ENCODE results near the gene METRNL.

Gene METRNL

DNA sequence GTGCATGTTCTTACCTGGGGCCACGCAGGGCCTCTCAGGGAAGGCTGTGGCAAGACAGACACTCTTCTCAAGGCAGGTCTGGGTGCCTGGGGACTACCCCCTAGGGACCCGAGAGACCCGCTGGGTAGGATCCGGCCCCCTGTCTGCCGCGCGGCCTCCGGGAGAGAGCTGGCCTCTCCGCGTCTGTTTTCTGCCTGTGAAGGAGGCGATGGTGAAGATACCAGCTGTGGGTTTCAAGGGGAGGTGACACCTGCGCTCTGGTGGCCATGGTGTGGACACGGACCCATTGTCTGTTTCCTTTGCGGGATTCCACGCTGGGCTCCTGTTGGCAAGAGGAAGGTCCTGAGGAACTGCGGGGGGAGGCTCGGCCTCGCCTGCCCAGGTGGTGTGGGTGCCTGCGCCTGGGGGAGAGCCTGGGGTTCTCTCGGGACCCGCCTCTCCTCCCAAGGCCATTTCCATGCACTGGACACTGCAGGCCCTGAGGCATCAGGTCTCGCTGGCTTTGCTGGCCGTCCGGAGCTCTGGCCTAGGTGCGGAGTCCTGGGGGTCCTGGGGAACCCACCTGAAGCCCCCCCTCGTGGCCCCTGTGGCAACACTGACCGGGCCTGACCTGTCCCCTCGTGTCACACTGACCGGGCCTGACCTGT lies 12.2 kb upstream of the METRNL start:
- no peak for DNase-seq (ENCODE audit: low read depth)

DNA sequence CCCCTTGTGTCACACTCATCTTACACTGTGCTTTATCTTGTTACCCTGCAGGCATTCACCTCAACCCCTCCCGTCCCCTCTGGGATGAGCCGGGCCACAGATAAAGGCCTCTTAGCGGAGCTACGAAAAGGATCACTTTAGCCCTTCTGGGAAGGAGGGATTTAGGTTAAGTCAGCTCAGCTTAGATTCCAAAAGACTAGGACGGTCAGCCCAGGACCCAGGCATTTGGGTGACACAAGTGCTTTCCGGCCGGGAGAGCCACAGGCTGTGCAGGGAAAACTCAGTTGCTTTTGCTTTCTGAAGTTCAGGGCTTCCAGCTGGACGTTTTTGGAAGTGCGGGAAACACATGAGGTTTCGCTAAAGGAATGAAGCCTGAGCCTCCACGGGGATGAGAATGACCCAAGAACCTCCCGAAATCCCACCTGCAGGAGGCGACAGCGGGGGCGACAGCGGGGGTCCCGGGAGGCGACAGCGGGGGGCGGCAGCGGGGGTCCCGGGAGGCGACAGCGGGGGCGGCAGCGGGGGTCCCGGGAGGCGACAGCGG lies 11.6 kb upstream of the METRNL start:
- no peak for DNase-seq (ENCODE audit: low read depth)

DNA sequence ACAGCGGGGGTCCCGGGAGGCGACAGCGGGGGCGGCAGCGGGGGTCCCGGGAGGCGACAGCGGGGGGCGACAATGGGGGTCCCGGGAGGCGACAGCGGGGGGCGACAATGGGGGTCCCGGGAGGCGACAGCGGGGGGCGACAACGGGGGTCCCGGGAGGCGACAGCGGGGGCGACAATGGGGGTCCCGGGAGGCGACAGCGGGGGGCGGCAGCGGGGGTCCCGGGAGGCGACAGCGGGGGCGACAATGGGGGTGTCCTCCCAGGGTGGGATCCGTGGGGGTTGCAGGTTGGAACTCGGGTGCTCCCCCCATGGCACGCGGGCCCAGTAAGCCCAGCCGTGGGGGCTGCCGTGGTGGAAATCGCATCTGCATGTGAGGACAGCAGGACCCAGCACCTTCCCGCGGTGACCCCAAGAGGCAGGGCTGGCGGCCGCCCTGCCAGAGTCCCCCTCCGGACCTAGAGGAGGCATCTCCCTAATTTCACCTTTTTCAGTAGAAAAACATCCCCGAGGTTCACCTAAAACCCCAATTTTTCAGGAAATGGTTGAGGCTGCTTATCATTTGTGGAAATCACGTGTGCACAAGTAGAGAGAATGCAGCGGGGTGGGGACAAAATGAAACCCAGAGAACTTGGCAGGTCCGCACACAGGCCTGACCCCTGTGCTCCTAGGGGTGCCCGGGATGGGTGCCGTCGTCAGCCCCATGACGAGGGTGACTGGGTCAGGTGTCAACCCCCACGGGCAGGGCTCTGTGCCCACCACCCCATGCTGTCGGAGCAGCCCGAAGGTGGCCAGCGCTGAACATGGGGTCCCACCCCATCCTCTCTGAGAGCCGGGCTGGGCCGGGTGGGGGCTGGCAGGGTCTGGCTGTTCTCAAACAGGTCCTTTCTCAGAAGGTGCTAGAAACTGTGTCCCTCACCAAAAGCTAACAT lies 10.5 kb upstream of the METRNL start:
- no peak for DNase-seq (ENCODE audit: low read depth)

DNA sequence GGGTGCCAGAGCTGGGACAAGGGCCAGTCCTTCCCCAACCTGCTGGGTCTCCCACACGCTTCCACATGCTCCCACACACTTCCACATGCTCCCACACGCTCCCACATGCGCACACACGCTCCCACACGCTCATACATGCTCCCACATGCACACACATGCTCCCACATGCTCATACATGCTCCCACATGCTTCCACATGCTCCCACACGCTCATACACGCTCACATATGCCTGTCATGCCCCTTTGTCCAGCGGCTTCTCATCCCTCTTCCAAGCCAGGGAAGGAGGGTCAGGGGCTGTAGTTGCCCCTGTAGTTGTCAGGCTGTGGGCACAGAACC lies 9.9 kb upstream of the METRNL start:
- no peak for DNase-seq (ENCODE audit: low read depth)

DNA sequence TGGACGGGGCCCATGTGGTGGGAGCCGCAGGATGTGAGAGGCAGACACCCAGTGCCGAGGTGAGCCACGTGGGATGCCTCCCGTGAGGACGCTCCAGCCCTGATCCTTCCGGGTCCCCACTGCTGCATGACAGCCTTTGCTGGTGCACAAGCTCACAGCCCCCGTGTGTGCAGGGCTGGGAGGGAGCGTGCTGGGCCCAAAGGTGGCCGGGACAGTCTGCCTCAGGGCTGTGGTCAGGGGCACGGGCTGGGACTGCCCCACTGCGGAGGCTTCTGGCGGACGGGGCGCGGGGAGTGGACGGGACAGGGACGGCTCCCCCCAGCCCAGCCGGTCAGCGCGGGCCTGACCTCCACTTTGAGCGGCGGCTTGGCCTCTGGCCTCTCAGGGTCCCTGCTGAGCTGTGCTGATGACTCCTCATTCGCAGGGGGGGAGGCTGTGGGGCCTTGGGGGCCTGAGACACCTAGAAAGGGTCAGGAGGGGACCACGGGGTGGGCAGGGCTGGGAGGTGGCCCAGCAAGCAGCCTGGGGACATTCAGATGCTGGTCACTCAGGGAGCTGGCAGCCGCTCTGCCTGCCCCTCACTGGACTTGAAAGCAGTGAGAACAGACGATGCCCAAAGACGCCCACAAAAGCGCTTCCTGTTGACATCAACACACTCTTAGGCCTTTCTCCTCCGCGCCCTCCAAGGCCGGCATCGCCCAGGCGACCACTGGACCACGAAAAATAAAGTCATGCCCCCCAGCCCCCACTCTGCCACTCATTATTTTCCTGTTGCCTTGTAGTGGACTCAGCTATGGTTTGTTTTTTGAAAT lies 9.3 kb upstream of the METRNL start:
- DNase-seq (ENCODE audit: low read depth) = no peak

DNA sequence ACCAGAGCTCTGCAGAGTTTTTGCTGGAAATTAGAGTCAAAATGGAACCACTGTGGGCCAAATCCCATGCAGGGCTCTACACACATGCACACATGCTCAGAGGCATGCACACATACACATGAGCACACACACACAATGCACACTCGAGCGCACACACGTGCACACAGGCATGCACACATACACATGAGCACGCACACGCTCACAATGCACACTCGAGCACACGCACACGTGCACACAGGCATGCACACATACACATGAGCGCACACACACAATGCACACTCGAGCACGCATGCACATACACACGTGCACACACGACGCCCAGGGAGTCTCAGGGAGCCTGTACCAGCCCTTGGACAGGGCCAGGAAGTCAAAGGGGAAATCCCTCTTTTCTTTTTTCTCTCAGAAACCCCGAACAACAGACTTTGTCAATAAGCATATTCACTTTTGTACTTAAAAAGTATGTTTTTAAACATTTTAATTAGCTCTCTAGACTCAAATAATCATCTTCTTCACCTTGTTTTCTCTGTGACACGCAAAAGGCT lies 8.5 kb upstream of the METRNL start:
- DNase-seq (ENCODE audit: low read depth) = no peak

DNA sequence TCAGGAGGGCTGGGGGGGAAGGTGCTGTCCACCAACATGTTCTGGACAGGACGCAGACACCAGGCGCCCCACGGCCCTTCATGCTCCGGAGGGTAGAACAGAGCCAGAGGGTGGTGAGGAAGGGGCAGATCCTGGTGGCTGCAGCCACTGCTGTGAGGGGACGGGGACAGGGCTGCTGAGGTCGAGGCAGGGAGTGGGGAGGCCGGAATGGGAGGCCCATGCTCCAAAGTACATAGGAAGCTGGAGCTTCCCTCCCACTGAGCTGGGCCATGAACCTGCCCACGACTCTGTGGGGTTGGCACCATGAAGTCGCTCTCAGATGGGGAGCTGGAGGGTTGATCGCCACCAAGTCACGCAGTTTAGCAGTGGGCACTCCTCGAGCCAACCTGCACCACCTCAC lies 8.0 kb upstream of the METRNL start:
- DNase-seq (ENCODE audit: low read depth) = no peak

DNA sequence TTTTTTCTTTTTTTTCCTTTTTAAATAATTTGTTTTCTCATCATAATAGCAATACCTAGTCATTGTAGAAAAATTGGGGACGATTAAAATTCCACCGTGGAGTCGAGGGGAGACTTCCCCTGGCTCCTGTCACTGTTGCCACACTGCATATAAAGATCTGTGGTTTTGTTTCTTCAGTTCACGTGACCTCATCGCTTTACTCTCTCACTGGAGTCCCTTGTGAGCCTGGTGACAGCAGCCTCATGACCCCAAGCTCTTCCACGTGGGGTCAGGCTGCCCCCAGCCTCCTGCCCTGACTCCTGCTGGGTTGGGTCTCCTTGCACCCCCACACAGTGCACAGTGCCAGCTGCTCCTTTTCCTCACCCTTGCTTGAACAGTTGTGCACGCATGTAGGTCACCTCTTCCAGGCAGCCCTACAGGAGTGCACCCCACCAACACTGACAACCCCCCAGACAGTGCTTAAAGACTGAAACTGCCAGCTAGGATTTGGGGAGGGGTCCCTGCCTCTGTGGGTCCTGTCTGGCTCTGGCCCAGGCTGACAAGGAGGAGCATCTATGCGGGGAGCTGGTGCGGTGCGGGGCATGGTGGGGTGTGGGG lies 7.3 kb upstream of the METRNL start:
- DNase-seq (ENCODE audit: low read depth) = no peak

DNA sequence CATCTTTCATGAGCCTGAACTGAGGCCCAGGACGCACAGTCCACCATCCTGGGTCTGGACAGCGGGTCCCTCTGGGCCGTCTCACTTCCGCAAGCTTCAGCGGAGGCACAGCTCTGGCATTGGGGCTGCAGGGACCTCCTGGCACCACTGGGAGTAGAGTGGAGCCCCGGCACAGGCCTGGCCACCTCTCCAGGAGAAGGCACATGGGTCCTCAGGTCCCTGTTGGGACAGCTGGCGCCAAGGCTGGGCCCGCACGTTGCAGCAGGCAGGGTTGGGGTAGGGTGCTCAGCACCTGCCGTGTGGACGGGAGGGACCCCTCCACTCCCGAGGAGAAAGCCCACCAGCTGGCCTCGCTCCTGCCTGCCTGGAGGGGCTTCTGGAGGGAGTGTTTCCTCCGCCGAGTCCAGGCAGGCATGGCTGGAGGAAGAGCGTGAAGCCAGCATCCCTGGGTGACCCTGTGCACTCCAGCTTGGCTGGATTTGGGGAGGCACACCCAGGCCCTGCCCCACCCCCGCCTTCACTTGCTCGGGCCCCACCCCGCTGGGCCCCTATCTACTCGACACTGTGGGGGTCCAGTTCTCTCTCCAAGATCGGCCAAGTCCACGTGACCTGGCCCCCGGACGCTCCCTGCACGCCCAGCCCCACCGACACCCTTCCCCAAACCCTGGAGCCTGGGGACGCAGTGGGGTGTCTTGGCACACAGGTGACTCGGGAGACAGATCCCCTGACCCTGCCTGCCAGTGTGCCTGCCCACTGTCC lies 6.6 kb upstream of the METRNL start:
- no peak for DNase-seq (ENCODE audit: low read depth)

DNA sequence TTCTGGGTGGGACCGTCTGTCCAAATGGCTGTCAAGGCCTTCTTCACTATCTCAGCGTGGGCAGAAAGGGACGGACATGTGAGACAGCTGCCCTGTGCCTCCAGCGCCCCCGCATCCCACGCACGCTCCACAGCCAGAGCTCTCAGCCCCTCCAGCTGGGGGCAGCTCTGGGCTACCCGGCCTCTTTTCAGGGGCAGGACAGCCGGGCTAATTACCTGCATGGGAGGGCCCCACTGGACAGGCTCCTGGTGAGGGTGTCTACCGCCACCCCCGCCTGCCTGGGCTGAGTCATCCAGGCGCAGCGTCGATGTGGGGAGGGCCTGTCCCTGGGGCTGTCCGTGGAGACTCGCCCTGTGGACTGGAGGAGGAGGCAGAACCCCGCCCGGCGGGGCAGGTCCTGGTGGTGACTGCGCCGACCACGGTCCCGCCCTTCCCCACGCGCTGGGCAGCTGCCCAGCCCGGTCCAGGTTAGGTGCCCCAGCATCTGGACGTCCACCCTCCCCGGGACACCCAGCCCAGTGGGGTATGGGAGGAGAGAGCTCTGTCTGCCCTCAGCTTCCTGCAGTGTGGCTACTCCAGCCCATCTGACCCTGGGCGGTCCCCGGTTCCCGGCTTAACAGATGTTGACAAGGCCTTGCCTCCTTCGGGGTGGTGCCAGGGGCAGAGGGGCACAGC lies 5.9 kb upstream of the METRNL start:
- DNase-seq (ENCODE audit: low read depth) = no peak

DNA sequence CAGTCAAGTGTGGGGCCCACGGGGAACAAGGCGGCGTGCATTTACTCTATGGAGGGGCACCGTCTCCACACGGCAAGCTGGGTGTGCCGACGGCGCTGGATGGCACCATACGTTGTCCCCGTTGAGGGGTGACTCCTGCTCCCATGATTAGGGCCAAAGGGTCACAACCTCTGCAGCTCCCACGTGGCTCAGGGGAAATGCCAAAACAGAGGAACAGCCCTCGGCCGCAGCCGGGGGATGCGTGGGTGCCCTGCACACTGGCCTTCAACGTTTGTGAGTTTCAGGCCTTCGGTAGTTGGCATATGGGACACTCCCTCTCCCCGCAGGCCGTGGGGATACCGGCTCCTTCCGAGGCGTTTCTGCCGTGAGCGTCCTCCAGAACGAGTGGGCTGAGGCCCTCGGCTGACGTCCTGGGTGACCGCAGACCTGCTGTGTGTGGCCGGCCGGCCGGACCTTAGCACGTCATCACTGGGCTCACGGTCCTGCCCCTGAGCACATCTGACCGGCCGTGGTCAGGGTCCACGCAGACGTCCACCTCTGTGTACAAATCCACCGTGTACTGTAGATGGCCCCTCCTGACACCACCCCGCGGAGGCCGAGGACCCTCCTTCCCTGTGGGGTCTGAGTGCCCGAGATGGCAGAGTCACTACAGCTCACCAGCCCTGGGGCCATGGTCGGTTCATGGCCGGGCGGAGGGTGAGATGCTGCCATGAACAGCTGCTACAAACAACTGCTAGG lies 4.8 kb upstream of the METRNL start:
- DNase-seq (ENCODE audit: low read depth) = no peak

DNA sequence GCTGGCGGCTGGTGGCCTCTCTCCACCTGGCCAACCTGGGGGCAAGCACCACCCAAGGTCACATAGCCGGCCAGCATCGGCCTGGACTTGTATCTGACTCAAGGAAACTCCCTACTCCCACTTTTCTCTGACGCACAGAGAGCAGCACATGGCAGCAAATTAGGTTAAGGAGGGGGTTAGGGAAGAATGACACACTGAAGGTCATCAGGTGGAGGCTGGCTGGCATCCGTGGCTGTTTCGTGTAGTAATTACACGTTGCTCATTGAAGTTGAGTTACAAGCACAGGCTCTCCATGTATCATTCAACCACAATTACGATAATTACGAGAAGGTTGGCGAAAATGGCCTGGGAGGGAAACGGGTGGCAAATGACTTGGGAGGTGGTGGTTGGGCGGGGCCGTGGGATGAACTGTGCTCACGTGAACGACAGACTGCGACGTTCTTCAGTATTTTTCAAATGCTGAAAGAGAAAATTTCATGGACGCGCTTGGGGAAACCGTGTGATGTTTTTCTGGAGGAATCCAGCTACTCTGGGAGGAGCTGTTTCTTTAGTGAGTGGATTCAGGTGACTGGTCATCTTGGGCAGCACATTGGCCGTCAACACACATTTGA lies 4.0 kb upstream of the METRNL start:
- no peak for DNase-seq (ENCODE audit: low read depth)

DNA sequence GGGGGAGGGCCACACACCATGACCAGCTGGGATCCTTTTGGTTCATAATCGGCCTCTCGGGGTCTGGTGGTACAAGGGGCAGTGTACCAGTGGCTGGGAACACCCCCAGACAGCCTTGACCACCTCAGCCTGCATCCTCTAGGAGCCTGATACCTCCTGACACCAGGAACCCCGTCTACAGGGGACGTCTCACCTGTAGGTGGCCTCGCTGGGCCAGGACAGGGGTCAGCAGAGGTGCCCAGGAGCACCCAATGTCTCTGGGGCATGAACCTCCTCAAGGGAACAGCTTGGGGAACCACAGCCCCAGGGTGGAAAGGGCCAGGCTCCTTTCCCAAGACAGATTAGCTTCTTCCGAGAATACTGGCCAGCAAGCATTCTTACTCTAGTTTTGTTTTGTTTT lies 2.5 kb upstream of the METRNL start:
- no peak for DNase-seq (ENCODE audit: low read depth)

DNA sequence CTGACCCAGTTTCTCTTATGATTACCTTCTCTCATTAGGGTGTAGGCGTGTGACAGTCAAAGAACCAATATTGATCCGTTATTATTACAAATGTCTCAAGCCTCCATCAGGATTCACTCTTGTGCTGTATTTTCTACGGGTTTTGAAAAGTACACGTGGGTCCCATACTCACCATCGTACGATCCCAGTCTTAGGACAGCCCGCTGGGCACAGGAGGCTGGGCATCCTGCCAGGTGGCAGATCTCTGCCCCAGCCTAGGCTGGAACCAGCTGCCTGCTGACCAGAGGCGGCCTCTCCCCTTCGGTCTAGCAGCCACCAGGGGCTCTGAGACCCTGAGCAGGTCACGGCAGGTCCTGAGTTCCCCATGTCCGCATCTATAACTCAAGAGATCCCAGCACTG lies 2.0 kb upstream of the METRNL start:
- DNase-seq (ENCODE audit: low read depth) = no peak

DNA sequence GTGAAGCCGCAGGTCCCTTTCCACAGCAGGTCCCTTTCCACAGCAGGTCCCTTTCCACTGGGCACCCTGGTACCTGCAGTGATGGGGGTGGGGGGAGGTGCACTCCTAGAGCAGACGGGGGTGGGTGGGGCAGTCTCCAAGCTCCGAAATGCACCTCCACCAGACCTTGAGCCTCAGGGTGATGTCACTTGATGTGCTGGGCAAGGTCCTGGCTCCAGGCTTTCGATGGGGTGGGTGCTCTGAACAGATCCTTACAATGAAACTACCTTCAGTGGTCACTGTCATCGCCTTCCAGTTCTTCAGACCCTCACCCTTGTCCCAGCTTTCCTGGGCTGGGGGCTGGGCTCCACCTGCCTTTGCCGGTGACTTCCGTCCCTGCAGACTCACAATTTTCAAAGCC lies 1.5 kb upstream of the METRNL start:
- no peak for DNase-seq (ENCODE audit: low read depth)

DNA sequence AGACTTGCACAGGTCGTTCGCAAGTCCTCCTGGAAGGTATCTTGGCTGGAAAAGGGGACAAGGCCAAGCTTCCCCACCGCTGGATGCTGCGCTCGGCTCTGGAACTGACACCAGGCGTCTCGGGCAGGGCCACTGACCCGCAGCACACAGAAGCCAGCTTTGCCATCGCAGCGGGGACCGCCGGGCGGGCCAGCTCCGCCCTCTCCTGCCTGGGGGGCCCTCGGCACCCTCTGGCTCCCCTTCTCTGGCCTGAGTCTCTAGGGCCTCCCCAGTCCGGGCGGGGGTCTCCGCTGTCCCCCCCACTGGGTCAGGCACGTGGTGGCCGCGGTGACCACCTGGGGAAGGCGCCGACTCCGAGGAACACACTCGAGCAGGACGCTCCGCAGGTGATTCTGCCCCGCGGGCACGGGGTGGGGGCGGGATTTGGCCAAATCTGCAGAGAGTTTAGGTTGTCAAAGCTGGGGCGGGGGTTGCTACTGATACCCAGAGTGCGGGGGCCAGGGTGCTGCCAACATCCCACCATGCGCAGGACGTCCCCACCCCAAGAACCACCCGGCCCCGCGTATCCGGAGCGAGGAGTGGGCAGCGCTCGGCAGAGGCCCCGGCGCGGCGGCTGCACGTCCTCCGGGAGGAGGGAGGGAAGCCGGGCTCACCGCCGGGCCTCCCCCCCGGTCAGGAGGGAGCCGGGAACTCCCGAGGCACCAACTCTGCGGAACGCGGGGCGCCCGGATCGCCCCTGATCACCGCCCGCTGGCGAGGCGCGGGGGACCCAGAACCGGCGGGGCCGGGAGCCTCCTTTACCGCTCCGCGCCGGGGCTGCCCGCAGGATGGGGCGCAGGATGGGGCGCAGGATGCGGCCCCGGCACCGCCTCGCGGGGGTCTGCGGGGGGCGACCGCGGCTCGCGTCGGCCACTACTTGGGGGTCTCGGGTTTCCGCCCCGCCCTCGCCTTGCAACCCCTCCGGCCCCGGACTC lies 744 bp upstream of the METRNL start:
- DNase-seq (ENCODE audit: low read depth) = no peak

DNA sequence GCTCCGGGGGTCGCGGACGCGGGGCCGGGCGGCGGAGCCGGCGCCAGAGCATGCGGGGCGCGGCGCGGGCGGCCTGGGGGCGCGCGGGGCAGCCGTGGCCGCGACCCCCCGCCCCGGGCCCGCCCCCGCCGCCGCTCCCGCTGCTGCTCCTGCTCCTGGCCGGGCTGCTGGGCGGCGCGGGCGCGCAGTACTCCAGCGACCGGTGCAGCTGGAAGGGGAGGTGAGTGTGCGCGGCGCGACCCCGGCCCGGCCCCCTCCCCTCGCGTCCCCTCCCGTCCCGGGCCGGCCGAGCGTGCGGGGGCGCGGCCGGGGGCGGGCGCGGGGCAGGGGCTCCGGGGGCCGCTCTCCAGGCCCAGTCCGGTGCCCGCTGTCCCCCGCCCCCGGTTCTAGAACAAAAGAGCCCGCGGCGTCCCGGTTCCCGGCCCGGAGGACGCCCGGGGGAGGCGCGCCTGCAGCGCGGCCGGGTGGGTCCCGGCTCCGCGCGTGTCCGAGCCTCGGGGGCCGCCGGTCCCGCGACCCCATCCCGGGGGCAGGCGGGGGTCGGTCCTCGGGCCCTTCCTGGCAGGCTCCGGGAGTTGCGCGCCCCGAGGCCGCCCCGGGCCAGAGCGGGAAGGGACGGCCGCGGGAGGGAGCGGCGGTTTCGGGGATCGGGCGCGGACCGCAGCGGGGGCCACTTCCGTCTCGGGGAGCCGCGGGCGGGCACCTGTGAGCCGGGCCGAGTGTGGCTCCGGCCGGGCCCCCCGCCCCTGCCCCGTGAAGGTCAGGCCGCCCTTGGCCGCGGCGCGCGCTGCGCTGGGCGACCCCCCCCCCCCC lies 563 bp downstream of the METRNL start:
- no peak for DNase-seq (ENCODE audit: low read depth)

DNA sequence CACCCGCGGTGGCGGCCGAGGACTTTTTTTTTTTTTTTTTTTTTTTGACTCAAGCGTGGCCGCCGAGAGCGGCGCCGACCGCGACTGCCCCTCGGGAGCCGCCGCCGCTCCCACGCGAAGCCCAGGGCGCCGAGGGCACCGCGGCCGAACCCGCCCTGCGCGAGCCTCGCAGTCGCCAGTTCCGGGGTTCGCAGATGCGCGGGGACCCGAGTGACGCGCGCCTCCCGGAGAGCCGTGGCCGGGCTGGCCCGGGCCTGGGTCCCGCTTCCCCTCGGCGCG lies 1.1 kb downstream of the METRNL start:
- DNase-seq (ENCODE audit: low read depth) = no peak

All from CMK (cell line).